ENCODE measurements around the gene SAXO2.

DNA sequence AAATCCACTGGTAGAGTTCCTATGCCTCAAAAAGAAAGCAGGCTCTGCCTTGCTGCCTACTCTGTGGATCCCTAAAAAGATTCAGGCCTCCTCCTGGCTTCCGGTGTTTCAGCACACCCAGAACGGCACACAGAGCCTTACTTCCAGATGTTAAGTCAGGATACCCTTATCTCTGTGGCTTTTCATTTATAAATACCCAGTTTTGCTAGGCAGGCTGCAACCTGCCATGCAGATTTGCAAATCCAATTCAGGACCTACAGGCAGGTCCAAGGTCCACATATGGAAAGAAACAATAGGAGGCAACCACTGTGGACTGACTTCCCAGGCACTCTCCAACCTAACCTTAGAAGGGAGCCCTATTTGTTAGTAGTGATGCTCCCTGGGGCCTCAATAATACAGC lies 30.8 kb upstream of the SAXO2 start:
- TF ChIP-seq, protein P1, sequence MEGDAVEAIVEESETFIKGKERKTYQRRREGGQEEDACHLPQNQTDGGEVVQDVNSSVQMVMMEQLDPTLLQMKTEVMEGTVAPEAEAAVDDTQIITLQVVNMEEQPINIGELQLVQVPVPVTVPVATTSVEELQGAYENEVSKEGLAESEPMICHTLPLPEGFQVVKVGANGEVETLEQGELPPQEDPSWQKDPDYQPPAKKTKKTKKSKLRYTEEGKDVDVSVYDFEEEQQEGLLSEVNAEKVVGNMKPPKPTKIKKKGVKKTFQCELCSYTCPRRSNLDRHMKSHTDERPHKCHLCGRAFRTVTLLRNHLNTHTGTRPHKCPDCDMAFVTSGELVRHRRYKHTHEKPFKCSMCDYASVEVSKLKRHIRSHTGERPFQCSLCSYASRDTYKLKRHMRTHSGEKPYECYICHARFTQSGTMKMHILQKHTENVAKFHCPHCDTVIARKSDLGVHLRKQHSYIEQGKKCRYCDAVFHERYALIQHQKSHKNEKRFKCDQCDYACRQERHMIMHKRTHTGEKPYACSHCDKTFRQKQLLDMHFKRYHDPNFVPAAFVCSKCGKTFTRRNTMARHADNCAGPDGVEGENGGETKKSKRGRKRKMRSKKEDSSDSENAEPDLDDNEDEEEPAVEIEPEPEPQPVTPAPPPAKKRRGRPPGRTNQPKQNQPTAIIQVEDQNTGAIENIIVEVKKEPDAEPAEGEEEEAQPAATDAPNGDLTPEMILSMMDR (conservative IDR thresholded peaks at IDR 0.05; ENCODE audit: low read depth, low read length), result no peak
- TF ChIP-seq EZH2 (IDR thresholded peaks at IDR 0.05; ENCODE audit: borderline replicate concordance, low read depth, low read length, poor library complexity, severe bottlenecking), result no peak

All from A673 (cell line).